Measurements from ENCODE around the gene SLC38A8.

The SLC38A8 gene

GRCh38 chr16:83994087-83994486 is 48.5 kb downstream of the SLC38A8 start:
- DNase-seq = no peak

DNA sequence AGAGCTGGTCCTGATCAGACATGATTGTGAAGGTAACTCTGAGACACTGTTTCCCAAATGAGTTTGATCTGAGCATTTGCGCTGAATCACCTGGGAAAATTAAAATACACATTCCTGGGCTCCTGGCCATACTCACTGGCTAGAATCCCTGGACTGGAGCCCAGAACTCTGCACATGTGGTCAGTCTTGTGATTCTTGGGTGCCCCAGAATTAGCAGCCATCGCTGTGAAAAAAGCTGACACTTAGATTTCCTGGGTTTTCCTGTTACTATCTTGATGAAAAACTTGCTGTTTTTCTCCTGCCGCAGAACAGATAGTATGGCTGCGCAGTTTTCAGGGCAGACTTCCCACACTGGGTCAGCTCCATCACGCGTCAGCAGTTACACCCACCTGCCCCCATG is 50.0 kb downstream of the SLC38A8 start:
- no peak for DNase-seq

GRCh38 chr16:83990492-83990891 is 52.1 kb downstream of the SLC38A8 start:
- no peak for DNase-seq

DNA sequence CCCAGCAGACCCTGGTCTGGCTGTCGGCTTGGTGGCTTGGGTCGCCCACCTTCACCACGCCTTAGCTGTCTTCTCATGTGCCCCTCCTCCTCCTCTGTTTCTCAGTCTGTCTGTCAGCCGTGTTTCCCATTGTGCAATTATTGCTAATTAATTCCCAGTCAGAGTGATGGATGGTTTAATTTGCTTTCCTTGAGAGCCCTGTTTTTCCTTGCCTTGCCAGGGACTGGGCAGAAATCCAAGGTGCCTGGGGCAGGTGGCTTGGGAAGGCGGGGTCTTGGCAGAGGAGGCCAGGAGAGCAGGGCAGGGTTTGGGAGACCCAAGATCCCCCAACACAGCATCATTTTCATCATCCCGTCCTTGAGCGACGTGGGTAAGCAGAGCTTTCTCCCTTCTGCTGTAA is 53.3 kb downstream of the SLC38A8 start:
- DNase-seq = no peak

DNA sequence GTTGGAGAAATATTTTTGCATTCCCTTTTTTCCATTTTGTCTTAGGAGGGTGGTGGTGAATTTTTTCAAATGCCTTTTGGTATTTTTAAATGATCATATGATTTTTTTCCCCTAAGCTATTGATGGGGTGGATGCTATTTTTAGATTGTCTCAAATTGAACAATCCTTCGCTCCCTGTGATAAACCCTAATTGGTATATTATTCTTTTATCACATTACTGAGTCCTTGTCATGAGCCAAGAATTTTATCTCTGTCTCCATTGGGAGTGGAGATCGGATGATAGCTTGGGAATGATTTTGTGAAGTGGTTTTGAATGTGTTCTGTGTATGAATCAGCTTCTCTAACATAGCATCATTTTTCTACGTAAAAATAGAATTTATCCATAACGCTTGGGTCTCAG is 59.1 kb downstream of the SLC38A8 start:
- DNase-seq = no peak

GRCh38 chr16:83981799-83982198 is 60.8 kb downstream of the SLC38A8 start:
- DNase-seq = no peak

DNA sequence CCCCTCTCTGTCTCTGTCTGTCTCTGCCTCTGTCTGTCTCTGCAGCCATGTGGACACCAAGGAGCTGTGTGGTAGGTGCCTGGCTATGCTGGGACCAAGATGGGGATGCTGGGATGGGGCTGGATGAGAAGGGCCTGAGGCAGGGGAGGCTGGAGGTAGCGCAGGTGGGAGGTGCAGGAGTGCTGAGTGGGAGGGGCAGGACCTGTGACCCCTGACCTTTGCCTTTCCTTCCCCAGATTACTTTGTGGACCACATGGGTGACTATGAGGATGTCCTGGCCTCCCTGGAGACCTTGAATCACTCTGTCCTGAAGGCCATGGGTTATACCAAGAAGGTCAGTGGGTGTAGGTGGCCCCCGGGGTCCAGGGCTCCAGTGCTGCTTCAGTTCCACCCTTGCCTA is 61.8 kb downstream of the SLC38A8 start:
- no peak for DNase-seq

DNA sequence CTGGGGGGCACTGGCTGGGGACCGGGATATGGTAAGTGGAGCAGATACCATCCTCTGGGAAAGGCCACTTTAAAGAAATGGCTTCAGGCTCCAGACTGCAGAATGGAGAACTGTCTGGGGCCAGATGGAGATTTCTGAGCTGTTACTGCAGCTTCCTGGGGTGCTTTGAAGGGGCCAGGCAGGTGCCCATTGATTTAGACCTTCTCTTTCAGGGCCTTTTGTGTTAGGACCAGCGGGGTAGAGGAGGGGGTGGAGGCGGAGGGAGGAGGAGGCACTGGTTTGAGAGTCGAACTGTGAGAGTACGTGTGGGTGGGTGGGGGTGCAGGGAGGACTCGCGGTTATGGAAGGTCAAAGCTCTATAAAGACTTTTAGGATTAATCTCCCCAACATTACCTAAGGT is 63.2 kb downstream of the SLC38A8 start:
- DNase-seq = no peak

- DNase-seq = no peak
Measured at GRCh38 chr16:83978401-83978904, 64.1 kb downstream of the SLC38A8 start.

GRCh38 chr16:83977056-83977815 is 65.4 kb downstream of the SLC38A8 start:
- no peak for DNase-seq

DNA sequence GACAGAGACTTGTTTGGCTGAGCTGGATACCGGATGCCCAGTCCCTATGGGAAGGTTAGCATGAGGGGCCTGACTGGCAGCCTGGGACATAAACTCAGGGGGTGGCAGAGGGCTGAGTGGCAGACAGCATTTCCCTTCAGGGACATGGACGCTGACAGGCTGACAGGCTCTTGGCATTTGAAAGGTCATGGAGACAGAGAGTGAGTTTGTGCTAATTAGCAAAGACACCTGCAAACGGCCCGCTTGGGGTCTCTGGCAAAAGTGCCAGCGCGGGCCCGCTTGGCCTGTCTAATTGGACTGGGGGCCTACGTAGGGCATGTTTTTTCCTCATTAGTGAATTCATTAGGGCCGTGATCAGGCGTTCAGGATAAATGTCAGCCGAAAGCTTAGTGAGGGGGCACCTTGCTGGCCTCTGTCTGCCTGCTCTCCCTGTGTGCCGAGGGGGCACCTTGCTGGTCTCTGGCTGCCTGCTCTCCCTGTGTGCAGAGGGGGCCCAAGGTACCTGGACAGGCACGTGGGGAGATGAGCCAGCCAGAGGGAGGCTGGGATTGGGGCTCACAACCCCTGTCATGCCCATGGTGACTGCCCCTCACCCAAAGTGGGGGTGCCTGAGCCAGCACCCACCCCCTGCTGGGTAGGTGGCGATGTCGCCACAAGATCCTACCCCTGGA is 66.9 kb downstream of the SLC38A8 start:
- no peak for DNase-seq

GRCh38 chr16:83974475-83974874 is 68.1 kb downstream of the SLC38A8 start:
- DNase-seq = no peak

DNA sequence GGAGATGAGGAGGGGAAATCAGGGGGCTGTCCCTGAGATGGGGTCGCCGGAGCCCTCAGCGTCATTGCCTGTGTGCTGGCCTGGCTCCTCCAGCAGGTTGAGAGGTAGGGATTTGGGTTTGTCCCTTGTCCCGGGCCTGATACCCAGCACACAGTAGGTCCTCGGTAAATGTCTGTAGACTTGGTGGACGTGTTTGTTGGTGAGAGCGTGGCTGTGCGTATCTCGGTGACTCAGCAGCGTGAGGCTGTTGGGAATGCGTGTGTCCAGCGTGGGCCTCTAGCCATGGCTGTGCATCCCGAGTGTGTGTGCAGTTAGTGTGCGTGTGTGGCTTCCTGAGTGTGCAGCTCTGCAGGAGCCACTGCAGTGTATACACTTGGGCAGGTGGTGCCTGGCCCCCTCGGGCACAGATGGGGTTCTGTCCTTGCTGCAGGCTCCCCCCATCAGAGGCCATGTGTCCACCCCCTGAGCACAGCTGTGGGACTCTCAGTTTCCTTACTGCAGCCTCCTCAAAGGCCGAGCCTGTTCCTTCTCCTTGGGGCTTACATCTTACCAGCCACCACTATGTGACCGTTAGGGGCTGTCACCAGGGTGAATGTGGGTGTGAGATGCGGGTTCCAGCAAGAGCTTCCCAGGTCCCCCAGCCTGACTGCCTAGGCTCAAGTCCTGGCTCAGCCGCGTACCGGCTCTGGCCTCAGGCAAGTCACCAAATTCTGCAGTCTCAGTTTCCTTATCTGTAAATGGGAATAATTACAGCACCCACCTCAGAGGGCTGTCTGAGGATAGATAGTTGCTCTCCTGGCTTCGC is 68.8 kb downstream of the SLC38A8 start:
- DNase-seq = no peak

- no peak for DNase-seq
Measured at GRCh38 chr16:83973077-83973476, 69.5 kb downstream of the SLC38A8 start.

DNA sequence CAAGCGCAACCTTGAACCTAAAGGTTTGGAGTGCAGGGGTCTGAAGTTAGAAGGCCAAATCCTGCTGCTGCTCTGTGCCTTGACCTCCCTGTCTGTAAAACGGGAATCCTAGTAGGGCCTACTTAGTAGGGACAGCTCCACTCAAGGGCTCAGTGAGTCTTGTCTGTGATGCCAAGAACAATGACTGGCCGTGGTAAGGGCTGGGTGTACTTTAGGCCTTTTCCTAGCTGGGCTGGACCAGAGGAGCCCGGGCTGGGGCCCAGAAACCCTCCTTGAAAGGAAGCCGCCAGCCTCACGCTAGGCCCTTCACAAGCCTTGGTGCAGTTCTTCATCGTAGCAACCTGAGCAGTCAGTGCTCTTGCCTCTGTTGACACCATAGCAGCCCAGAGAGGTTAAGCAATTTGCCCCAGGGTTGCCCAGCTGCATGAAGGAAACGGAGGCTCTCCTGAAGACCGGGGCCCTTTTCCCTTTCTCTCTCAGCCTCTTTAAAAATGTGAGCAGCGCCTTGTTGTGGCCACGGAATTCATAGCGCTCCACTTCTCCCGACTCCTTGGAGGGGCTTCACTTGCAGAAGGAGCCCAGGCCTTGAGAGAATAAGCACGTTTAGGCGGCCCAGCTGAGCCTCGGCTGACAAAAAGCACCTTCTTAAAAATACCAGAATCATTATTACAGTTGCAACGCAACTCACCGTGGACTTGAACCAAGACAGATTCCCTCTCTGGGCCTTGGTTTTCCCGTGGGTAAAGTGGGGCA is 70.2 kb downstream of the SLC38A8 start:
- no peak for DNase-seq

GRCh38 chr16:83971165-83972130 is 71.1 kb downstream of the SLC38A8 start:
- DNase-seq = no peak

DNA sequence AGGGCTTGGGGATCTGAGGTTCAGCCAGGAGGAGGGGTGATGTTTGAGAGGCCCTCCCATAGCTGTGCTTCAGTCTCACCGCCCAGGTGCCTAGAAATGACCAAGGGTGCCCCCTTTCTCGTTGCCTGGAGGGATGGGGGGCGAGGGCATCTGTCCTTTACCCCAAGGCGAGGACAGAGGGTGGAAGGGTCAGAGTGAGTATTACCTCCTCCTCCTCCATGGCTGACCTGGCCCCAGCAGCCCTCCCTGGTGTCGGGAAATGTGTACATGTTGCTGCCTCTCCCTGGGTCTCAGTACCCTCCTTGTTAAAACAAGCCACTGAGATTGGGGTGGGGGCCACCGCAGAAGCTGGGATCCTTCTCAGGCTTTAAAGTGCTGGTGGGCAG is 72.2 kb downstream of the SLC38A8 start:
- no peak for DNase-seq

DNA sequence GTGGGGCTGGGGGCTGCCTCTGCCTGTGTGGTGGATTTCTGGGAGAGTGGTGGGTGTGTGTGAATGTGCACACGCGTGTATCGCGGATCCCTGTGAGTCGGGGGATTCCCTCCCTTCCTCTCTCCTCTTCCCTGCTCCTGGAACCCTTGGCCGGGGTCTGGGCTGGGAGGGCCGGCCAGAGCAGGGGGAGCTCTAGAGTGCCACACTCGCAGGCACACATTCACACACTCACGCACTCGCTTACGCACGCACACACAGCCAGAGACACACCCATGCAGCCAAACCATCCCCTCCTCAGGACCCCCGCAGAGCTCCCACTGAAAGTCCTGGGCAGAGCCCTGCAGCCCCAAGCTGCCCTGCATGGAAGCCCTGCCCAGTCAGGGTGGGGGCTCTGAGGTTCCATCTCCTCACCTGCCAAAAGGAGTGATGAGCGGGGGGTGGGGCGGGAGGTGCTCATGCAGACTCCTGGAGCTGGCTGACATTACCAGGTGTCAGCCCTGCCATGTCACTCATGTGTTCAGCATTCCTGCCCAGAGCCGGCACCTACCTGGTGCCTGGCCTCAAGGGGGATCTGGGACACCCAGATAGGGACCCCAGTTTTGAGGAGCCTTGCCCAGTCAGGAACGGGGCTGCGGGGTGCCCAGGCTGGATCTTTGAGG is 72.7 kb downstream of the SLC38A8 start:
- no peak for DNase-seq

DNA sequence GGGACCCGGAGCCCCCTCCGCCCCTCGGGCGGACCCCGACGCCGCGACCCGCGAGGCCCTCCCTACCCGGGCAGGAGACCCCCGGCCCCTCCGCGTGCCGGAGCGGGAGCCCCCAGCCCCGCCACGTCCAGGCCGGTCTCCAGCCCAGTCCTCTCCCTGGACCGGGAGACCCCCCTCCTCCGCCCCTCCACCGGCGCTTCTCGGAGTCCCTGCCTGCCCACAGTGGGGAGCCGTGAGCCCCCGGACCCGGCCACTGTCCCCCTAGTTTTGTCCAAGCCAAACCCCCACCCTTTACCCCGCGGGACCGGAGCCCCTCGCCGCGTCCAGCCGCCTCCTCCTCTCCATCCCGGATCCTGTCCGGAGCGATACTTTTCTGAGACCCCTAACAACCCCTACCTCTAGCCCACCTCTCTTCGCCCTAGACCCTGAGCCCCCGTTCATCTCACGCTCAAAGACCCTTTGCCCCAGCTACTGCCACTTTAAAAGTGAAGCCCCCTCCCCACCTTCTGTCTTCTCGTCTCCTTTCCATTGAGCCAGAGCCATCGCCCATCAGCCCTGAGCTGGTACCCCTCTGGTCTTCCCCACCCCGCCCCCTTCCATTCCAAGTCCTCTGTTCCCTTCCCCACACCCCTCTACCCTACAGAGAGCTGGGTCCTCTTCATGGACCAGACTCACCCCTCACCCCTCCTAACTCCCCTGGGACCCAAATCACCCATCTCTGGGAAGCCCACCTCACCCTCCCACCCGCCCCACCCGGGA is 73.5 kb downstream of the SLC38A8 start:
- DNase-seq = no peak

DNA sequence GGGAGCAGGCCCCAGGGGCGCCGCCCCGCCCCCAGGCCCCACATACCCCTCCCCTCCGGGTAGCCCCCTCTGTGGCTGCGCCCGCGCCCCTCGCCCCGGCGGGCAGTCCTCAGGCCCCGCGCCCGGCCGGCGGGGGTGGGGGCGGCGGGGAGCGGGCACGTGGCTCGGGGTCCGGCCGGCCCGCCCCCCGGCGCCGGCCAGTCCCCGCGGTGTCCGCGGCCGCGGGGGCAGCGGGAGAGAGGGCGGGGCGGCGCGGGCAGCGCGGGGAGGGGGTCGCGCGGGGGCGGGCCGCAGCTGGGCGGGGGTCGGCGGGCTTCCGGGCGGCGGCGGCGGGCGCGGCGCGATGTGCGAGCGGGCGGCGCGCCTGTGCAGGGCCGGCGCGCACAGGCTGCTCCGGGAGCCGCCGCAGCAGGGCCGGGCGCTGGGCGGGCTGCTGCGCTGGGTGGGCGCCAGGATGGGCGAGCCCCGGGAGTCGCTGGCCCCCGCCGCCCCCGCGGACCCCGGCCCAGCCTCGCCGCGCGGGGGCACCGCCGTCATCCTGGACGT is 74.2 kb downstream of the SLC38A8 start:
- no peak for DNase-seq
